HL-60 (cell line): Measurements from ENCODE around the gene CDK15.

Source experiments
- GABPA ChIP-seq: IDR thresholded peaks from 2 replicates; pipeline ENCODE4 v1.6.1; 2012; ENCODE audit warnings: low read depth
- POLR2AphosphoS5 ChIP-seq: IDR thresholded peaks from 2 replicates; pipeline ENCODE4 v1.6.1; 2012; ENCODE audit warnings: low read depth
- SPI1 ChIP-seq: IDR thresholded peaks from 2 replicates; pipeline ENCODE4 v1.6.1; 2012; ENCODE audit warnings: low read depth, mild to moderate bottlenecking, borderline replicate concordance
- TF ChIP-seq, protein P1 (sequence below): IDR thresholded peaks from 2 replicates; pipeline ENCODE4 v1.6.1; 2012; ENCODE audit warnings: low read depth; ENCODE audit not compliant: insufficient replicate concordance
- TF ChIP-seq, protein P2 (sequence below): IDR thresholded peaks from one replicate; pipeline ENCODE4 v1.5.1; 2011; ENCODE audit warnings: low read length, control low read depth, inconsistent platforms; ENCODE audit not compliant: insufficient read depth

DNA sequence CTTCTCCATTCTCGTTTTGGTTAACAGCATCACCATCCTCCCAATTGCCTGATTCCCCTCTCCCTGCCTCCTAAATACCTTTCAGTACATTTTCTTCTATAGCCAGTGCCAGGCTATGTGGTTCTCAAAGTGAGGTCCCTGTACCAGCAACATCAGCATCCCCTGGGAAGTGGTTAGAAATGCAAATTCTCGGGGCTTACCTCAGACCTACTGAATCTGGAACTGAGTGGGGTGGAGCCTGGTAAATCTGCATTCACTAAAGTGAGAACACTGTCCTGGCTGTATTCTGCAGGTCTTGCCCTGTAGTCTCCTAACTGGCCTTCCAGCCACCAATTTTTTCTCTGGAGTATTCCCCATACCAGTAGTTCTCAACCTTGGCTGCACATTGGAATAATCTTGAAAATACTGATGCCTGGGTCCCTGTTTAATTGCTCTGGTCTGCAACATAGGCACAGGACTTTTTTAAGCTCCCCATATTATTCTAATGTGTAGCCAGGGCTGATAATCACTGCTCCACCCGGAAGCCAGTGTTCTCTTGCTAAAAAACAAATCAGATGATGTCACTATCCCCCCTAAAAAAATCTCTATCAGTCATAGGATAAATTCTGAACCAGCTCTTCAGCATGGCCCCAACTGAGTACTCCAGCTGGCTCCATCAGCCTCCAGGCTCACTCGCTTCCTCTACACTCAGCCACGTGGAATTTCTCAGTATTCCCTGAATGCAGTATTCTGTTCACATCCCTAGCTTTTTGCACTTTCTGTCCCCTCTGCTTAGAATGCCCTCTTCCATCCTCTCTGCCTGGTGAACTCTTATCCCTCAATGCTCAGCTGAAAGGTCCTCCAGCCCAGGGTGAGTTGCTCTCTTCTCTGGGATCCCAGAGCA is 98.4 kb downstream of the CDK15 start:
- TF ChIP-seq, protein P1, sequence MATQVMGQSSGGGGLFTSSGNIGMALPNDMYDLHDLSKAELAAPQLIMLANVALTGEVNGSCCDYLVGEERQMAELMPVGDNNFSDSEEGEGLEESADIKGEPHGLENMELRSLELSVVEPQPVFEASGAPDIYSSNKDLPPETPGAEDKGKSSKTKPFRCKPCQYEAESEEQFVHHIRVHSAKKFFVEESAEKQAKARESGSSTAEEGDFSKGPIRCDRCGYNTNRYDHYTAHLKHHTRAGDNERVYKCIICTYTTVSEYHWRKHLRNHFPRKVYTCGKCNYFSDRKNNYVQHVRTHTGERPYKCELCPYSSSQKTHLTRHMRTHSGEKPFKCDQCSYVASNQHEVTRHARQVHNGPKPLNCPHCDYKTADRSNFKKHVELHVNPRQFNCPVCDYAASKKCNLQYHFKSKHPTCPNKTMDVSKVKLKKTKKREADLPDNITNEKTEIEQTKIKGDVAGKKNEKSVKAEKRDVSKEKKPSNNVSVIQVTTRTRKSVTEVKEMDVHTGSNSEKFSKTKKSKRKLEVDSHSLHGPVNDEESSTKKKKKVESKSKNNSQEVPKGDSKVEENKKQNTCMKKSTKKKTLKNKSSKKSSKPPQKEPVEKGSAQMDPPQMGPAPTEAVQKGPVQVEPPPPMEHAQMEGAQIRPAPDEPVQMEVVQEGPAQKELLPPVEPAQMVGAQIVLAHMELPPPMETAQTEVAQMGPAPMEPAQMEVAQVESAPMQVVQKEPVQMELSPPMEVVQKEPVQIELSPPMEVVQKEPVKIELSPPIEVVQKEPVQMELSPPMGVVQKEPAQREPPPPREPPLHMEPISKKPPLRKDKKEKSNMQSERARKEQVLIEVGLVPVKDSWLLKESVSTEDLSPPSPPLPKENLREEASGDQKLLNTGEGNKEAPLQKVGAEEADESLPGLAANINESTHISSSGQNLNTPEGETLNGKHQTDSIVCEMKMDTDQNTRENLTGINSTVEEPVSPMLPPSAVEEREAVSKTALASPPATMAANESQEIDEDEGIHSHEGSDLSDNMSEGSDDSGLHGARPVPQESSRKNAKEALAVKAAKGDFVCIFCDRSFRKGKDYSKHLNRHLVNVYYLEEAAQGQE, result no peak
- TF ChIP-seq, protein P2, sequence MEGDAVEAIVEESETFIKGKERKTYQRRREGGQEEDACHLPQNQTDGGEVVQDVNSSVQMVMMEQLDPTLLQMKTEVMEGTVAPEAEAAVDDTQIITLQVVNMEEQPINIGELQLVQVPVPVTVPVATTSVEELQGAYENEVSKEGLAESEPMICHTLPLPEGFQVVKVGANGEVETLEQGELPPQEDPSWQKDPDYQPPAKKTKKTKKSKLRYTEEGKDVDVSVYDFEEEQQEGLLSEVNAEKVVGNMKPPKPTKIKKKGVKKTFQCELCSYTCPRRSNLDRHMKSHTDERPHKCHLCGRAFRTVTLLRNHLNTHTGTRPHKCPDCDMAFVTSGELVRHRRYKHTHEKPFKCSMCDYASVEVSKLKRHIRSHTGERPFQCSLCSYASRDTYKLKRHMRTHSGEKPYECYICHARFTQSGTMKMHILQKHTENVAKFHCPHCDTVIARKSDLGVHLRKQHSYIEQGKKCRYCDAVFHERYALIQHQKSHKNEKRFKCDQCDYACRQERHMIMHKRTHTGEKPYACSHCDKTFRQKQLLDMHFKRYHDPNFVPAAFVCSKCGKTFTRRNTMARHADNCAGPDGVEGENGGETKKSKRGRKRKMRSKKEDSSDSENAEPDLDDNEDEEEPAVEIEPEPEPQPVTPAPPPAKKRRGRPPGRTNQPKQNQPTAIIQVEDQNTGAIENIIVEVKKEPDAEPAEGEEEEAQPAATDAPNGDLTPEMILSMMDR, result no peak
- TF ChIP-seq POLR2AphosphoS5, result no peak
- no peak for TF ChIP-seq SPI1
- TF ChIP-seq GABPA, result no peak
